ENCODE results near the gene MAPK8IP3. TPM values are rescaled to one million over a fixed set of nuclear protein-coding genes. Genes with fewer than 3 reads are reported as not detected.

Gene MAPK8IP3
- total and polyA plus RNA-seq, 2 donors (not counting 1 experiment from before 2014, with no cell fraction given) = 249 to 340 TPM

DNA sequence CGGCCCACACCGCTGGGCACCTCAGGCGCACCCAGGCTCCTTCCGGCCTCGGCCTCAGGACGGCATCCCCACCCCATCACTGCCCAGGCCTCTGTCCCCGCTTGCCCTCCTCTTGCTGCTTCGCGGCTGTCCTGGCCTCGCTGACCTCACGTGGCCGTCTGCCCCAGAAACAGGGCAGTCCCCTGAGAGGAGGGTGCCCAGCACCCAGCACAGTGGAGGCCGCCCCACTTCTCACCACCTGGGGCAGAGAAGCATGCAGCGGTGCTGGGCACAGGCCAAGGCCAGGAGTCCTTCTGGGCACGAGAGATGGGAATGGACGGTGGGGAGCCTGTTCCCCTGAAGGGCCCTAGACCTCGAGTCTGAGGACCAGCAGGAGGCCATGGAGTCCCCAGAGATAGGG lies 111.7 kb downstream of the MAPK8IP3 start:
- no peaks in the 10 kb centered on the region for H3K9me3 Mint-ChIP-seq (ENCODE audit: insufficient read depth)
- 96% methylated on average over 17 of the region's 17 CpGs for WGBS (ENCODE audit: insufficient coverage)
- Histone ChIP-seq H3K4me1 (ENCODE audit: control insufficient read depth in 2 of 2, insufficient read depth in 2 of 2, low read length in 2 of 2) (no peaks in the 10 kb centered on the region), H3K79me2 (ENCODE audit: control insufficient read depth, insufficient read depth, low read length) (peaks cover 22% of the 10 kb centered on the region), H2AFZ (ENCODE audit: insufficient read depth, low read depth, low read length, poor library complexity, severe bottlenecking) (no peak overlapping the region), H3K27ac (ENCODE audit: low read length in 2 of 2) (no peak overlapping the region), H3K27me3 (replicated peaks in 1 of 4; ENCODE audit: control extremely low read depth in 1 of 4, control insufficient read depth in 3 of 4, insufficient read depth in 4 of 4, low read length in 3 of 4) (no peaks in the 10 kb centered on the region), H3K36me3 (replicated peaks in 1 of 2; ENCODE audit: control extremely low read depth in 1 of 2, control insufficient read depth in 1 of 2, extremely low read depth in 1 of 2, insufficient read depth in 2 of 2, low read length in 1 of 2) (peaks cover 2 to 65% of the 10 kb centered on the region in 2 experiments), H3K9me3 (ENCODE audit: control extremely low read depth in 1 of 3, control insufficient read depth in 2 of 3, insufficient read depth in 1 of 3, low read length in 2 of 3) (no peaks in the 10 kb centered on the region), H3K4me2 (replicated peaks; ENCODE audit: low read depth, low read length, poor library complexity, severe bottlenecking) (no peak overlapping the region), H3K9ac (ENCODE audit: low read length) (no peak overlapping the region), H3K4me3 (ENCODE audit: control extremely low read depth in 1 of 5, extremely low read depth in 1 of 5, insufficient read depth in 1 of 5, low read depth in 2 of 5, low read length in 4 of 5) (no peak overlapping the region), H4K20me1 (ENCODE audit: control insufficient read depth, insufficient read depth, low read length, poor library complexity, severe bottlenecking) (peaks cover 30% of the 10 kb centered on the region)
- intact Hi-C loops (cut with micrococcal nuclease) = no loop called here
- ChIA-PET POLR2A (no interaction called here), CTCF (no interaction called here)
- no peak overlapping the region for H3K4me3 Mint-ChIP-seq
- TF ChIP-seq EZH2 (IDR thresholded peaks at IDR 0.05; ENCODE audit: borderline replicate concordance, insufficient read depth, low read depth, low read length, poor library complexity, severe bottlenecking) (no peak), CTCF (IDR thresholded peaks at IDR 0.05) (no peak)
- no peak for DNase-seq
- ATAC-seq (ENCODE audit: low read depth) = no peak
- H3K27me3 Mint-ChIP-seq = no peaks in the 10 kb centered on the region
- no peaks in the 10 kb centered on the region for H3K4me1 Mint-ChIP-seq
- H3K27ac Mint-ChIP-seq = no peak overlapping the region

GRCh38 chr16:1818204-1818872 lies 112.3 kb downstream of the MAPK8IP3 start:
- intact Hi-C loops (cut with micrococcal nuclease) = no loop called here
- peaks cover 27% of the 10 kb centered on the region for H3K79me2 ChIP-seq (ENCODE audit: control insufficient read depth, insufficient read depth, low read length)
- WGBS (ENCODE audit: insufficient coverage) = 98% methylated on average over 25 of the region's 27 CpGs
- H3K27me3 Mint-ChIP-seq = no peaks in the 10 kb centered on the region
- no peaks in the 10 kb centered on the region for H3K9me3 Mint-ChIP-seq (ENCODE audit: insufficient read depth)
- no peak overlapping the region for H3K4me3 Mint-ChIP-seq
- no peak overlapping the region for H2AFZ ChIP-seq (ENCODE audit: insufficient read depth, low read depth, low read length, poor library complexity, severe bottlenecking)
- DNase-seq (no peak), ATAC-seq (ENCODE audit: low read depth) (no peak)
- no peaks in the 10 kb centered on the region for H3K27me3 ChIP-seq (replicated peaks in 1 of 4; ENCODE audit: control extremely low read depth in 1 of 4, control insufficient read depth in 3 of 4, insufficient read depth in 4 of 4, low read length in 3 of 4)
- no peak overlapping the region for H3K4me3 ChIP-seq (ENCODE audit: control extremely low read depth in 1 of 5, extremely low read depth in 1 of 5, insufficient read depth in 1 of 5, low read depth in 2 of 5, low read length in 4 of 5)
- H3K4me1 ChIP-seq (ENCODE audit: control insufficient read depth in 2 of 2, insufficient read depth in 2 of 2, low read length in 2 of 2) = no peaks in the 10 kb centered on the region
- H3K27ac Mint-ChIP-seq = no peak overlapping the region
- H3K4me2 ChIP-seq (replicated peaks; ENCODE audit: low read depth, low read length, poor library complexity, severe bottlenecking) = no peak overlapping the region
- no peak overlapping the region for H3K27ac ChIP-seq (ENCODE audit: low read length in 2 of 2)
- H3K9me3 ChIP-seq (ENCODE audit: control extremely low read depth in 1 of 3, control insufficient read depth in 2 of 3, insufficient read depth in 1 of 3, low read length in 2 of 3) = no peaks in the 10 kb centered on the region
- TF ChIP-seq EZH2 (IDR thresholded peaks at IDR 0.05; ENCODE audit: borderline replicate concordance, insufficient read depth, low read depth, low read length, poor library complexity, severe bottlenecking) = no peak
- no peak for TF ChIP-seq CTCF (IDR thresholded peaks at IDR 0.05)
- H4K20me1 ChIP-seq (ENCODE audit: control insufficient read depth, insufficient read depth, low read length, poor library complexity, severe bottlenecking) = peaks cover 34% of the 10 kb centered on the region
- H3K4me1 Mint-ChIP-seq = no peaks in the 10 kb centered on the region
- ChIA-PET POLR2A (no interaction called here), CTCF (no interaction called here)
- no peak overlapping the region for H3K9ac ChIP-seq (ENCODE audit: low read length)
- H3K36me3 ChIP-seq (replicated peaks in 1 of 2; ENCODE audit: control extremely low read depth in 1 of 2, control insufficient read depth in 1 of 2, extremely low read depth in 1 of 2, insufficient read depth in 2 of 2, low read length in 1 of 2) = peaks cover 2 to 59% of the 10 kb centered on the region in 2 experiments
